ENCODE data around the gene MZT2B. TPM values are rescaled to one million over a fixed set of nuclear protein-coding genes. Genes with fewer than 3 reads are reported as not detected.

MZT2B gene
- total and polyA plus RNA-seq, 2 experiments from 2014 or later, result 70.9 to 233 TPM

- Histone ChIP-seq H3K79me2 (replicated peaks; ENCODE audit: insufficient read depth) (0 out of 2 replicates have a peak, but pooled peaks cover 2% of the 10 kb centered on the region), H3K9me2 (ENCODE audit: insufficient read depth) (no peaks in the 10 kb centered on the region), H3K36me3 (ENCODE audit: insufficient read depth) (no peaks in the 10 kb centered on the region), H3K4me3 (no peak overlapping the region), H3K4me2 (no peak overlapping the region), H4K20me1 (replicated peaks; ENCODE audit: insufficient read depth) (no peaks in the 10 kb centered on the region), H3K27me3 (ENCODE audit: insufficient read depth) (no peaks in the 10 kb centered on the region), H3F3A (replicated peaks; ENCODE audit: low read depth) (no peaks in the 10 kb centered on the region), H3K4me1 (ENCODE audit: insufficient read depth) (no peaks in the 10 kb centered on the region), H2AFZ (no peak overlapping the region), H3K27ac (ENCODE audit: low read depth) (no peak overlapping the region)
- ATAC-seq (no peak), DNase-seq (ENCODE audit: low spot score) (no peak)
- H3K4me1 Mint-ChIP-seq, result peaks cover 10% of the 10 kb centered on the region; the same call in 2 of the 3 replicates
- H3K9me3 Mint-ChIP-seq, result no peaks in the 10 kb centered on the region
- no peak overlapping the region for H3K4me3 Mint-ChIP-seq
- TF ChIP-seq ETS1 (IDR thresholded peaks at IDR 0.05), result no peak
- no peak for TF ChIP-seq EZH2phosphoT487 (IDR thresholded peaks at IDR 0.05; ENCODE audit: unreplicated experiment)
- TF ChIP-seq JUNB (IDR thresholded peaks at IDR 0.05; ENCODE audit: unreplicated experiment), result no peak
- no peak for TF ChIP-seq ZNF331 (CRISPR knock-in tag; IDR thresholded peaks at IDR 0.05; ENCODE audit: low read depth)
- no peak for TF ChIP-seq POLR2AphosphoS5 (IDR thresholded peaks at IDR 0.05; ENCODE audit: low read depth)
- TF ChIP-seq ZNF114 (CRISPR knock-in tag; IDR thresholded peaks at IDR 0.05), result no peak
- TF ChIP-seq ZNF462 (CRISPR knock-in tag; IDR thresholded peaks at IDR 0.05), result no peak
- TF ChIP-seq CREB1 (CRISPR knock-in tag; IDR thresholded peaks at IDR 0.05; ENCODE audit: low read depth), result no peak
- TF ChIP-seq REST (IDR thresholded peaks at IDR 0.05; ENCODE audit: unreplicated experiment), result no peak
- no peak for TF ChIP-seq EZH2 (IDR thresholded peaks at IDR 0.05; ENCODE audit: low read depth, unreplicated experiment)
- no peak for TF ChIP-seq NANOG (IDR thresholded peaks at IDR 0.05; ENCODE audit: borderline replicate concordance)
- no peak for TF ChIP-seq CTCF (conservative IDR thresholded peaks at IDR 0.05; ENCODE audit: low read depth in 2 of 2)
- H3K27me3 Mint-ChIP-seq (ENCODE audit: insufficient read depth, low read depth, poor library complexity), result peaks cover 5% of the 10 kb centered on the region
- peaks cover 3% of the 10 kb centered on the region for H3K36me3 Mint-ChIP-seq (ENCODE audit: low read depth)
- no peak overlapping the region for H3K27ac Mint-ChIP-seq
Observed at GRCh38 chr2:130186391-130186790, 4.3 kb downstream of the MZT2B start.

All from GM23338 (cell line).